Nephron (organoid): ENCODE data around the gene PPM1J.

ENCODE experiments used
- H3K27ac Mint-ChIP-seq, 3 experiments: 2 replicates each; pipeline ENCODE4 v1.8.0; 2020; ENCODE audit warnings: mixed read lengths in 3 of 3, mild to moderate bottlenecking in 2 of 3, moderate library complexity in 1 of 3
- H3K27me3 Mint-ChIP-seq: 2 replicates; pipeline ENCODE4 v1.8.0; 2021; ENCODE audit warnings: low read depth, mild to moderate bottlenecking, moderate library complexity, mixed read lengths
- H3K36me3 Mint-ChIP-seq: 2 replicates; pipeline ENCODE4 v1.8.0; 2020; ENCODE audit warnings: low read depth, mixed read lengths
- H3K4me1 Mint-ChIP-seq: 2 replicates; pipeline ENCODE4 v1.8.0; 2020; ENCODE audit warnings: mixed read lengths
- H3K4me3 Mint-ChIP-seq, 3 experiments: 2 replicates each; pipeline ENCODE4 v1.8.0; 2020; ENCODE audit warnings: mild to moderate bottlenecking in 3 of 3, mixed read lengths in 3 of 3, moderate library complexity in 2 of 3
- H3K9me3 Mint-ChIP-seq: 2 replicates; pipeline ENCODE4 v1.8.0; 2020; ENCODE audit warnings: mixed read lengths
- TF ChIP-seq, protein P1 (sequence below), 3 experiments: fragments of 200-600 bp; sonication (generic); IDR thresholded peaks; one replicate each; pipeline ENCODE4 v1.5.0; 2021; ENCODE audit warnings: antibody characterized with exemption in 3 of 3; ENCODE audit not compliant: unreplicated experiment in 3 of 3

Gene PPM1J

GRCh38 chr1:112677501-112677900, 37.6 kb downstream of the PPM1J start:
- peaks cover 42% of the 10 kb centered on the region for H3K36me3 Mint-ChIP-seq
- peaks cover 3% of the 10 kb centered on the region for H3K9me3 Mint-ChIP-seq
- H3K4me1 Mint-ChIP-seq, result peaks cover 26% of the 10 kb centered on the region
- no peak overlapping the region for H3K27ac Mint-ChIP-seq
- H3K27me3 Mint-ChIP-seq, result no peaks in the 10 kb centered on the region
- H3K4me3 Mint-ChIP-seq, result peak overlapping the region in 2 of 3 experiments; percentile 33 to 61
- TF ChIP-seq, protein P1, sequence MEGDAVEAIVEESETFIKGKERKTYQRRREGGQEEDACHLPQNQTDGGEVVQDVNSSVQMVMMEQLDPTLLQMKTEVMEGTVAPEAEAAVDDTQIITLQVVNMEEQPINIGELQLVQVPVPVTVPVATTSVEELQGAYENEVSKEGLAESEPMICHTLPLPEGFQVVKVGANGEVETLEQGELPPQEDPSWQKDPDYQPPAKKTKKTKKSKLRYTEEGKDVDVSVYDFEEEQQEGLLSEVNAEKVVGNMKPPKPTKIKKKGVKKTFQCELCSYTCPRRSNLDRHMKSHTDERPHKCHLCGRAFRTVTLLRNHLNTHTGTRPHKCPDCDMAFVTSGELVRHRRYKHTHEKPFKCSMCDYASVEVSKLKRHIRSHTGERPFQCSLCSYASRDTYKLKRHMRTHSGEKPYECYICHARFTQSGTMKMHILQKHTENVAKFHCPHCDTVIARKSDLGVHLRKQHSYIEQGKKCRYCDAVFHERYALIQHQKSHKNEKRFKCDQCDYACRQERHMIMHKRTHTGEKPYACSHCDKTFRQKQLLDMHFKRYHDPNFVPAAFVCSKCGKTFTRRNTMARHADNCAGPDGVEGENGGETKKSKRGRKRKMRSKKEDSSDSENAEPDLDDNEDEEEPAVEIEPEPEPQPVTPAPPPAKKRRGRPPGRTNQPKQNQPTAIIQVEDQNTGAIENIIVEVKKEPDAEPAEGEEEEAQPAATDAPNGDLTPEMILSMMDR (IDR thresholded peaks at IDR 0.05; ENCODE audit: unreplicated experiment in 3 of 3), result no peak

DNA sequence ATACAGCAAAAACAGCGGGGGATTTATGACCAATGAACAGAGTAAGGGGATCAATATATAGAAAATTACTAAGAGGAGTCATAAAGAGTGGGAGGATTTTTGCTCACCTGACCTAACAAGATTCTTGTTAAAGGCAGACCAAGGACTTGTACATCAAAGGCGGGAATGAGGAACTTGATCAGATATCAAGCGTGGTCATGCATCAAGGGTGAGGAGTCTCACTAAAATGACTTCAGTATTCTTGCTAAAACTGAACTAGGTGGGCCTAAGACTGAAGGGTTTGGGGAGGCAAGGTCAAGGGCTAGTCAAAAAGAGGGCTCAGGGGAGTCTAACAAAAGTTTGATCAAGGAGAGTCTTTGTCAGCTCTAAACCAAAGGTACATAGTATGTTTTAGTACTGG, 38.6 kb downstream of the PPM1J start:
- peak overlapping the region; percentile 85 to 88 (median 87) for H3K4me3 Mint-ChIP-seq
- peaks cover 3% of the 10 kb centered on the region for H3K9me3 Mint-ChIP-seq
- TF ChIP-seq, protein P1 (IDR thresholded peaks at IDR 0.05; ENCODE audit: unreplicated experiment in 3 of 3), result no peak
- peaks cover 36% of the 10 kb centered on the region for H3K4me1 Mint-ChIP-seq
- H3K36me3 Mint-ChIP-seq, result peaks cover 42% of the 10 kb centered on the region
- peak overlapping the region; percentile 53 to 93 (median 80) for H3K27ac Mint-ChIP-seq
- no peaks in the 10 kb centered on the region for H3K27me3 Mint-ChIP-seq

DNA sequence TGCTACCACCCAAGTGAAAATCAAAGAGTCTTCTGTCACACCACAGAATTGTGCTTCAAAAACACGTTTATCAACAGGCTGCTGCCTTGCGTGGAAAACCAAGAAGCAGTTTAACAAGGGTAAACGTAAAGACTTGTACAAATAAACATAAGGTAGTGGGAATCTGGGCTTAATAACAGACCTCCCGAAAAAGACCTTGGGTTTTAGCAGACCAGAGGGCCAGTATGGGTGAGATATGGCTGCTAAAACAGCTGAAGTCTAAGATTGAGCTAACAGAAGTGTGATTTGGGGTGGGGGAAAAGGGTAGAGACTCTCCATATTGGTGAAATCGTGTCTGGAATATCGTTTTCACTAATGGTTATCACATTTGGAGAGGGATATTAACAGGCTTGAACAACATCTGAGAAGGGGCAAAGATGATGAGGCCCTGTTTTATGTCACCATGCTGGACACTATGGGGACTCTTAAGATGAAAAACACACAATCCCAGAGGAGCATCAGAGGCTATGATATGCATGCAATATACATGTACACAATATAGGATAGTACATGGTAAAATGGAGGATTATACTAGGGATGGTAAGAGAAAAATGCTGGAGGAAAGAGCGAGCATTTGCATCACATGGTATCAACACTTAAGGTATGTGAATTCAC, 39.3 kb downstream of the PPM1J start:
- Mint-ChIP-seq H3K4me1 (peaks cover 38% of the 10 kb centered on the region), H3K4me3 (peak overlapping the region; percentile 85 to 88 (median 87)), H3K27ac (peak overlapping the region; percentile 79 to 93 (median 80)), H3K27me3 (no peaks in the 10 kb centered on the region), H3K9me3 (peaks cover 3% of the 10 kb centered on the region), H3K36me3 (peaks cover 45% of the 10 kb centered on the region)
- TF ChIP-seq, protein P1 (IDR thresholded peaks at IDR 0.05; ENCODE audit: unreplicated experiment in 3 of 3), result no peak

- TF ChIP-seq, protein P1 (IDR thresholded peaks at IDR 0.05; ENCODE audit: unreplicated experiment in 3 of 3), result peak in 1 of 3 experiments; percentile 10
- peaks cover 3% of the 10 kb centered on the region for H3K9me3 Mint-ChIP-seq
- H3K27me3 Mint-ChIP-seq, result no peaks in the 10 kb centered on the region
- peak overlapping the region; percentile 97 to 98 (median 97) for H3K4me3 Mint-ChIP-seq
- H3K36me3 Mint-ChIP-seq, result peaks cover 48% of the 10 kb centered on the region
- H3K27ac Mint-ChIP-seq, result peak overlapping the region; percentile 99
- H3K4me1 Mint-ChIP-seq, result peaks cover 38% of the 10 kb centered on the region
Measured at GRCh38 chr1:112674986-112675727, 40.0 kb downstream of the PPM1J start.

DNA sequence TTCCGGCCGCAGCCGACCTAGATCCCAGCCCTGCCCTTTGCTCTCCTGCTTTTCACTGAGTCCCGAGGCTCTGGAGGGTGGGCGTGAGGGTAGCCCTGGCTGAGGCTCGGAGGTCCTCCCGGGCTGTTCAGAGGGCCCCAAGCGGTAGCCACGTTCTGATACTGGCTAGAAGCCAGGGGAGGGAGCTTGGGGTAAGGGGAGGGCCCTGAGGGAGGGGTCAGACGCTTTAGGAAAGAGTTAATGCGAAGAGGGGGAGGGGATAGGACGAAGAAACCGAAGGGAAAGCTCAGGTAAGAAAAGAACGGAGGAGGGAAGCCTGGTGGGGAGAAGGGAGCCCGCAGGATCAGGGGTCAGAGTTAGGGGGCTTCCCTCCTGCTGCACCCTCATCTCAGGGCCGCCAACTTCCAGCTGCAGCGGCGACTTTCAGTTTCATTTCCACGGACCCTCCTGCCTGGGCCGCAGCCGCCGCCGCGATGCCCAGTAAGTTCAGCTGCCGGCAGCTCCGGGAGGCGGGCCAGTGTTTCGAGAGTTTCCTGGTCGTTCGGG, 40.6 kb downstream of the PPM1J start, which contains the start of gene MOV10:
Gene MOV10, plus strand, starts transcription at position 220 of the 546 bp plus-strand sequence. Its CDS starts 254 bp downstream, at position 474.
- H3K27me3 Mint-ChIP-seq, result no peaks in the 10 kb centered on the region
- no peaks in the 10 kb centered on the region for H3K9me3 Mint-ChIP-seq
- H3K27ac Mint-ChIP-seq, result peak within 1 kb of the TSS; percentile 99
- peaks cover 38% of the 10 kb centered on the region for H3K4me1 Mint-ChIP-seq
- peak within 1 kb of the TSS; percentile 97 to 98 (median 97) for H3K4me3 Mint-ChIP-seq
- peaks cover 50% of the 10 kb centered on the region for H3K36me3 Mint-ChIP-seq
- TF ChIP-seq, protein P1 (IDR thresholded peaks at IDR 0.05; ENCODE audit: unreplicated experiment in 3 of 3), result no peak
